B cell (primary cell): ENCODE data around the gene RIMS3. TPM values are rescaled to one million over a fixed set of nuclear protein-coding genes. Genes with fewer than 3 reads are reported as not detected.

Experiments used
- ATAC-seq: fragments of 200-7000 bp; cut with Tn5 transposase; one replicate; pipeline ENCODE4 v1.10.0; 2021; ENCODE audit warnings: low read depth, mild to moderate bottlenecking, moderate number of reproducible peaks, moderate library complexity
- CTCF ChIA-PET: fragments of 350-600 bp; sonication (Branson Sonifier 250); formaldehyde crosslinking; loops from one replicate; lab custom pipeline; 2021; ENCODE audit warnings: antibody characterized with exemption, inconsistent platforms; lab: Charles Lee
- POLR2A ChIA-PET: fragments of 350-600 bp; sonication (Branson Sonifier 250); formaldehyde crosslinking; loops from one replicate; lab custom pipeline; 2021; ENCODE audit warnings: antibody characterized with exemption; lab: Charles Lee
- DNase-seq: peaks from one replicate; pipeline ENCODE4 v3.0.0; 2013
- H2AFZ ChIP-seq: 2 replicates; pipeline ENCODE4 v1.6.1; 2012; ENCODE audit warnings: mild to moderate bottlenecking, low read depth, low read length; ENCODE audit not compliant: insufficient read depth, poor library complexity, severe bottlenecking
- H3K27ac ChIP-seq, 2 donors: 1 replicate in 1 of 2; 2 replicates in 1 of 2; pipeline ENCODE4 v1.5.1; 2012 to 2013; ENCODE audit warnings: low read length in 2 of 2, mild to moderate bottlenecking in 2 of 2, moderate library complexity in 1 of 2
- H3K27me3 ChIP-seq, 4 experiments: fragments of 200-600 bp in 1 of 4; sonication (generic) in 1 of 4; replicated peaks in 1 of 4; 1 replicate in 2 of 4; 2 replicates in 2 of 4; pipeline versions ENCODE4 v1.6.1 to v1.7.0; 2013 to 2016; ENCODE audit warnings: low read length in 3 of 4, mild to moderate bottlenecking in 2 of 4, mixed read lengths in 1 of 4, moderate library complexity in 1 of 4; ENCODE audit not compliant: insufficient read depth in 4 of 4, control insufficient read depth in 3 of 4; ENCODE audit errors: control extremely low read depth in 1 of 4
- H3K36me3 ChIP-seq, 2 experiments: replicated peaks in 1 of 2; 1 replicate in 1 of 2; 2 replicates in 1 of 2; pipeline versions ENCODE4 v1.6.1 to v1.7.1; 2013; ENCODE audit warnings: low read length in 1 of 2; ENCODE audit not compliant: insufficient read depth in 2 of 2, control insufficient read depth in 1 of 2; ENCODE audit errors: control extremely low read depth in 1 of 2, extremely low read depth in 1 of 2
- H3K4me1 ChIP-seq, 2 donors: fragments of 200-600 bp in 1 of 2; sonication (generic) in 1 of 2; 1 replicate in 1 of 2; 2 replicates in 1 of 2; pipeline versions ENCODE4 v1.5.1 to v1.6.1; 2013 to 2017; ENCODE audit warnings: low read length in 2 of 2; ENCODE audit not compliant: control insufficient read depth in 2 of 2, insufficient read depth in 2 of 2
- H3K4me2 ChIP-seq: replicated peaks from 2 replicates; pipeline ENCODE3; 2012; ENCODE audit warnings: mild to moderate bottlenecking, low read depth, low read length; ENCODE audit not compliant: poor library complexity, severe bottlenecking
- H3K4me3 ChIP-seq, 5 experiments: fragments of 200-600 bp in 1 of 5; sonication (generic) in 1 of 5; 1 replicate in 3 of 5; 2 replicates in 2 of 5; pipeline versions ENCODE4 v1.5.1 to v1.7.0; 2011 to 2016; ENCODE audit warnings: low read length in 4 of 5, mild to moderate bottlenecking in 4 of 5, low read depth in 2 of 5, control low read depth in 1 of 5, moderate library complexity in 1 of 5; ENCODE audit not compliant: insufficient read depth in 1 of 5; ENCODE audit errors: control extremely low read depth in 1 of 5, extremely low read depth in 1 of 5
- H3K79me2 ChIP-seq: fragments of 200-600 bp; sonication (generic); one replicate; pipeline ENCODE4 v1.6.0; 2016; ENCODE audit warnings: low read length; ENCODE audit not compliant: control insufficient read depth, insufficient read depth
- H3K9ac ChIP-seq: fragments of 200-600 bp; sonication (generic); 2 replicates; pipeline ENCODE4 v1.6.1; 2017; ENCODE audit warnings: mild to moderate bottlenecking, low read length, moderate library complexity
- H3K9me3 ChIP-seq, 3 donors: one replicate each; pipeline versions ENCODE4 v1.6.1 to v1.7.1; 2013; ENCODE audit warnings: low read length in 2 of 3; ENCODE audit not compliant: control insufficient read depth in 2 of 3, insufficient read depth in 1 of 3; ENCODE audit errors: control extremely low read depth in 1 of 3
- H4K20me1 ChIP-seq: 2 replicates; pipeline ENCODE4 v1.6.0; 2012; ENCODE audit warnings: mild to moderate bottlenecking, low read length; ENCODE audit not compliant: insufficient read depth, control insufficient read depth, poor library complexity, severe bottlenecking
- H3K27ac Mint-ChIP-seq: one replicate; pipeline ENCODE4 v1.8.0; 2021; ENCODE audit warnings: mixed read lengths
- H3K27me3 Mint-ChIP-seq: one replicate; pipeline ENCODE4 v1.8.0; 2021; ENCODE audit warnings: mixed read lengths
- H3K4me1 Mint-ChIP-seq: one replicate; pipeline ENCODE4 v1.8.0; 2021; ENCODE audit warnings: mixed read lengths
- H3K4me3 Mint-ChIP-seq: one replicate; pipeline ENCODE4 v1.8.0; 2021; ENCODE audit warnings: mixed read lengths
- H3K9me3 Mint-ChIP-seq: one replicate; pipeline ENCODE4 v1.8.0; 2022; ENCODE audit warnings: mixed read lengths; ENCODE audit not compliant: insufficient read depth
- EZH2 ChIP-seq: IDR thresholded peaks from 2 replicates; pipeline ENCODE4 v1.6.1; 2012; ENCODE audit warnings: borderline replicate concordance, low read depth, mild to moderate bottlenecking, moderate library complexity, low read length; ENCODE audit not compliant: insufficient read depth, poor library complexity, severe bottlenecking
- WGBS: methylation state at CpG from one replicate; pipeline ENCODE4 v1.1.5; 2013; ENCODE audit warnings: missing lambda C conversion rate; ENCODE audit not compliant: insufficient coverage; 5-methylcytosine and 5-hydroxymethylcytosine counted together
- intact Hi-C: fragments of 100-400 bp; cut with micrococcal nuclease; formaldehyde crosslinking; loops from one replicate; pipeline ENCODE4 v1.10.0; 2022
- polyA plus RNA-seq: library from polyadenylated mRNA; depleted of rRNA; stranded (reverse); fragments of >200 nt; gene quantifications from 2 replicates; pipeline ENCODE4 v1.2.3, GENCODE V29; 2012
- total RNA-seq, 2 donors: library from RNA; stranded (reverse); fragments of 120-200 nt in 1 of 2; gene quantifications; 1 replicate in 1 of 2; 2 replicates in 1 of 2; pipeline versions ENCODE4 v1.2.3 to v1.2.4, GENCODE V29; 2013 to 2022
- TF ChIP-seq, protein P1 (sequence below): fragments of 200-600 bp; IDR thresholded peaks from one replicate; pipeline ENCODE4 v1.8.0; 2022; ENCODE audit warnings: antibody characterized with exemption, mild to moderate bottlenecking

The RIMS3 gene
- total and polyA plus RNA-seq, 2 donors (not counting 1 experiment from before 2014, with no cell fraction given) = 1.1 to 5.4 TPM

DNA sequence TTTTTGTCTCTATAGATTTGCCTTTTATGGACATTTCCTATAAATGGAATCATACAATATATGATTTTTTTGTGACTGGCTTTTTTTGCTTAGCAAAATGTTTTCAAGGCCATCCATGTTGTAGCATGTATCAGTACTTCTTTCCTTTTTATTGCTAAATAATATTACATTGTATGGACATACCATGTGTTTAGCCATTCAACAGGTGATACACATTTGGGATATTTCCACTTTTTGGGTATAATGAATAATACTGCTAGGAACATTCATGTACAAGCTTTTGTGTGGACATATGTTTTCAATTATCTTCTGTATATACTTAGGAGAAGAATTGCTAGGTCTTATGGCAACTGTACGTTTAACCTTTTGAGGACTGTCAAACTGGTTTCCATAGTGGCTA, 47.4 kb downstream of the RIMS3 start:
- POLR2A ChIA-PET = no interaction called here
- no CpG with 5 or more reads among the region's 1 CpG for WGBS

DNA sequence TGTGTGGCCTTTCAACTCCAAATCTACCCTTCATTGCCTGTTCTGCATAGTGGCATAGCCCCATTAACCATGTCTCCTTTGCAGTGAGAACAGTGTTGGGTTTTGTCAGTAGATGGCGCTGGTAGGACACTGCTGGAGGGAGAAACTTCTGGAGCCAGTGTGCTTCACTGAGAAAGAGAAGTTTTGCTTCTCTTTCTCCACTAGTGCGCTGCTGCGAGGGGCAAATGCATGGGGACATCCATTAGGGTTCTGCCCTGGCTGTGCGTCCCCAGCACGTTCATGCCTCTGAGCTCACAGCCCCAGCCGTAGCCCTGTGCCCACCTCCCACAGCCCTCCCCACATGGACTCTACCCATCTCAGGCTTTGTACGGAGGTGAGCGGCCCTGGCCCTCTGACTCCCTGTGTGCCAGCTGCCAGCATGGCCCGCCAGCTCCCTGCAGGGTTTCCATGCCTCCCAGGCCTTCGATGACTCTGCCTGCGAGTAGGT, 53.1 kb downstream of the RIMS3 start:
- Histone ChIP-seq H3K9me3 (no peaks in the 10 kb centered on the region), H3K4me2 (peak overlapping the region; percentile 16), H3K27me3 (no peaks in the 10 kb centered on the region), H3K36me3 (no peaks in the 10 kb centered on the region), H3K4me1 (peaks cover 0 to 2% of the 10 kb centered on the region in 2 donors), H4K20me1 (no peaks in the 10 kb centered on the region), H3K79me2 (no peaks in the 10 kb centered on the region), H3K4me3 (no peak overlapping the region), H3K27ac (no peak overlapping the region), H2AFZ (peak overlapping the region; percentile 59), H3K9ac (no peak overlapping the region)
- H3K27ac Mint-ChIP-seq = no peak overlapping the region
- CTCF ChIA-PET = interaction anchor here (0.6 to 2.7 kb wide), 13 partner anchors 14 to 341 kb away, joined by 3 to 9 read pairs (median 4); no protein-coding TSS in a partner anchor
- DNase-seq (peak; percentile 81), ATAC-seq (peak; percentile 91)
- POLR2A ChIA-PET = interaction anchor here (0.5 kb wide), 1 partner anchor 93 kb away, joined by 4 read pairs; no protein-coding TSS in a partner anchor
- TF ChIP-seq, protein P1, sequence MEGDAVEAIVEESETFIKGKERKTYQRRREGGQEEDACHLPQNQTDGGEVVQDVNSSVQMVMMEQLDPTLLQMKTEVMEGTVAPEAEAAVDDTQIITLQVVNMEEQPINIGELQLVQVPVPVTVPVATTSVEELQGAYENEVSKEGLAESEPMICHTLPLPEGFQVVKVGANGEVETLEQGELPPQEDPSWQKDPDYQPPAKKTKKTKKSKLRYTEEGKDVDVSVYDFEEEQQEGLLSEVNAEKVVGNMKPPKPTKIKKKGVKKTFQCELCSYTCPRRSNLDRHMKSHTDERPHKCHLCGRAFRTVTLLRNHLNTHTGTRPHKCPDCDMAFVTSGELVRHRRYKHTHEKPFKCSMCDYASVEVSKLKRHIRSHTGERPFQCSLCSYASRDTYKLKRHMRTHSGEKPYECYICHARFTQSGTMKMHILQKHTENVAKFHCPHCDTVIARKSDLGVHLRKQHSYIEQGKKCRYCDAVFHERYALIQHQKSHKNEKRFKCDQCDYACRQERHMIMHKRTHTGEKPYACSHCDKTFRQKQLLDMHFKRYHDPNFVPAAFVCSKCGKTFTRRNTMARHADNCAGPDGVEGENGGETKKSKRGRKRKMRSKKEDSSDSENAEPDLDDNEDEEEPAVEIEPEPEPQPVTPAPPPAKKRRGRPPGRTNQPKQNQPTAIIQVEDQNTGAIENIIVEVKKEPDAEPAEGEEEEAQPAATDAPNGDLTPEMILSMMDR = peak; percentile 91
- no peak for TF ChIP-seq EZH2
- intact Hi-C loops = loop anchor here (1.0 to 5.0 kb wide), 3 partner anchors 57 to 340 kb away; no protein-coding TSS in a partner anchor
- no peaks in the 10 kb centered on the region for H3K4me1 Mint-ChIP-seq
- no peak overlapping the region for H3K4me3 Mint-ChIP-seq
- WGBS = 51% methylated on average over 11 of the region's 11 CpGs
- peaks cover 3% of the 10 kb centered on the region for H3K27me3 Mint-ChIP-seq
- no peaks in the 10 kb centered on the region for H3K9me3 Mint-ChIP-seq

More for the DNA sequence above, 47.4 kb downstream of the RIMS3 start:
- no peak overlapping the region for H3K4me3 Mint-ChIP-seq
- no peaks in the 10 kb centered on the region for H4K20me1 ChIP-seq
- intact Hi-C loops = no loop called here
- no peak overlapping the region for H2AFZ ChIP-seq
- H3K27me3 ChIP-seq = peaks cover 0 to 4% (median 0%) of the 10 kb centered on the region in 4 experiments
- H3K27ac ChIP-seq = no peak overlapping the region
- ATAC-seq (no peak), DNase-seq (no peak)
- CTCF ChIA-PET = no interaction called here
- no peaks in the 10 kb centered on the region for H3K4me1 ChIP-seq
- no peaks in the 10 kb centered on the region for H3K27me3 Mint-ChIP-seq
- no peaks in the 10 kb centered on the region for H3K36me3 ChIP-seq
- TF ChIP-seq, protein P1 = no peak
- TF ChIP-seq EZH2 = no peak
- H3K4me3 ChIP-seq = no peak overlapping the region
- no peak overlapping the region for H3K9ac ChIP-seq
- no peaks in the 10 kb centered on the region for H3K9me3 Mint-ChIP-seq
- no peaks in the 10 kb centered on the region for H3K9me3 ChIP-seq
- no peak overlapping the region for H3K4me2 ChIP-seq
- no peaks in the 10 kb centered on the region for H3K79me2 ChIP-seq
- H3K4me1 Mint-ChIP-seq = no peaks in the 10 kb centered on the region
- H3K27ac Mint-ChIP-seq = no peak overlapping the region
